SK-N-MC (cell line): ENCODE results near the gene GLT8D2.

Experiments used
- EZH2 ChIP-seq: fragments of 200-600 bp; sonication (generic); IDR thresholded peaks from one replicate; pipeline ENCODE4 v1.6.1; 2017; ENCODE audit warnings: antibody characterized with exemption
- POLR2AphosphoS5 ChIP-seq: IDR thresholded peaks from 2 replicates; pipeline ENCODE4 v1.6.1; 2012; ENCODE audit warnings: mild to moderate bottlenecking, low read depth, low read length, borderline replicate concordance

GRCh38 chr12:104024348-104024747 is 25.6 kb downstream of the GLT8D2 start:
- TF ChIP-seq EZH2 = no peak
- no peak for TF ChIP-seq POLR2AphosphoS5
